Measurements from ENCODE around the gene NFATC2.

NFATC2 gene

GRCh38 chr20:51512645-51513044 is 29.9 kb downstream of the NFATC2 start:
- DNase-seq = no peak

- DNase-seq = no peak
Observed at GRCh38 chr20:51511861-51512619, 30.5 kb downstream of the NFATC2 start.

GRCh38 chr20:51510936-51511605 is 31.4 kb downstream of the NFATC2 start:
- no peak for DNase-seq

- DNase-seq = peak; percentile 14 to 31
Observed at GRCh38 chr20:51510169-51510568, 32.4 kb downstream of the NFATC2 start.

- no peak for DNase-seq
Observed at GRCh38 chr20:51509208-51509607, 33.3 kb downstream of the NFATC2 start.

GRCh38 chr20:51508780-51509179 is 33.7 kb downstream of the NFATC2 start:
- DNase-seq = no peak

GRCh38 chr20:51508158-51508557 is 34.4 kb downstream of the NFATC2 start:
- no peak for DNase-seq

- no peak for DNase-seq
Observed at GRCh38 chr20:51507216-51508036, 35.1 kb downstream of the NFATC2 start.

GRCh38 chr20:51506527-51507215 is 35.8 kb downstream of the NFATC2 start:
- no peak for DNase-seq

GRCh38 chr20:51505566-51505965 is 37.0 kb downstream of the NFATC2 start:
- no peak for DNase-seq

- DNase-seq = no peak
Observed at GRCh38 chr20:51503376-51503775, 39.1 kb downstream of the NFATC2 start.

- no peak for DNase-seq
Observed at GRCh38 chr20:51500936-51501335, 41.6 kb downstream of the NFATC2 start.

- DNase-seq = no peak
Observed at GRCh38 chr20:51500311-51500710, 42.2 kb downstream of the NFATC2 start.

GRCh38 chr20:51498765-51499540 is 43.6 kb downstream of the NFATC2 start:
- DNase-seq = no peak

GRCh38 chr20:51497542-51498467 is 44.7 kb downstream of the NFATC2 start:
- DNase-seq = no peak

- DNase-seq = no peak
Observed at GRCh38 chr20:51496964-51497363, 45.6 kb downstream of the NFATC2 start.

- DNase-seq = no peak
Observed at GRCh38 chr20:51495921-51496545, 46.5 kb downstream of the NFATC2 start.

- DNase-seq = no peak
Observed at GRCh38 chr20:51495291-51495690, 47.2 kb downstream of the NFATC2 start.

- no peak for DNase-seq
Observed at GRCh38 chr20:51494241-51495110, 48.0 kb downstream of the NFATC2 start.

Data from NCI-H526 (cell line).